Measurements from ENCODE around the gene NCF2.
"Not testable (repeated sequence)": the region's sequence is repeated elsewhere in the genome, so short reads cannot be mapped to it uniquely, and the experiment has no call there.

The NCF2 gene

GRCh38 chr1:183618202-183618601, 27.9 kb upstream of the NCF2 start:
- DNase-seq; in situ Hi-C loops (cut with MboI; ENCODE audit: low pct_unique_long_range_greater_than_20kb, low sequenced_read_pairs): not testable (repeated sequence)

DNA sequence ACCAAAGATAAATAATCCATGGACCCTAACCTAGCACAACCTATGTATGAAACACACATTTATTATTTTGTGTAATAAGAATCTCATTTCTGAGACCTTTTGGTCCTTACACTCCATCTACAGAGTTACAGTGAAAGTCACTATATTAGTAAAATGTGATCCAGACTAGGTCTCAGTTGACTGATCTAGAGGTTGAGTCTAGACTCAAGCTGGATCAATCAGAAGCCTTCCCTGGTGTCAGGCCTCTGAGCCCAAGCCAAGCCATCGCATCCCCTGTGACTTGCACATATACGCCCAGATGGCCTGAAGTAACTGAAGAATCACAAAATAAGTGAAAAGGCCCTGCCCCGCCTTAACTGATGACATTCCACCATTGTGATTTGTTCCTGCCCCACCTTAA, 22.7 kb upstream of the NCF2 start:
- DNase-seq; in situ Hi-C loops (cut with MboI; ENCODE audit: low pct_unique_long_range_greater_than_20kb, low sequenced_read_pairs): not testable (repeated sequence)

- no peak for DNase-seq
- in situ Hi-C loops (cut with MboI; ENCODE audit: low pct_unique_long_range_greater_than_20kb, low sequenced_read_pairs) = no loop called here
These were observed 22.1 kb upstream of the NCF2 start for GRCh38 chr1:183612407-183612806.

GRCh38 chr1:183611021-183611420, 20.8 kb upstream of the NCF2 start:
- in situ Hi-C loops (cut with MboI; ENCODE audit: low pct_unique_long_range_greater_than_20kb, low sequenced_read_pairs) = no loop called here

DNA sequence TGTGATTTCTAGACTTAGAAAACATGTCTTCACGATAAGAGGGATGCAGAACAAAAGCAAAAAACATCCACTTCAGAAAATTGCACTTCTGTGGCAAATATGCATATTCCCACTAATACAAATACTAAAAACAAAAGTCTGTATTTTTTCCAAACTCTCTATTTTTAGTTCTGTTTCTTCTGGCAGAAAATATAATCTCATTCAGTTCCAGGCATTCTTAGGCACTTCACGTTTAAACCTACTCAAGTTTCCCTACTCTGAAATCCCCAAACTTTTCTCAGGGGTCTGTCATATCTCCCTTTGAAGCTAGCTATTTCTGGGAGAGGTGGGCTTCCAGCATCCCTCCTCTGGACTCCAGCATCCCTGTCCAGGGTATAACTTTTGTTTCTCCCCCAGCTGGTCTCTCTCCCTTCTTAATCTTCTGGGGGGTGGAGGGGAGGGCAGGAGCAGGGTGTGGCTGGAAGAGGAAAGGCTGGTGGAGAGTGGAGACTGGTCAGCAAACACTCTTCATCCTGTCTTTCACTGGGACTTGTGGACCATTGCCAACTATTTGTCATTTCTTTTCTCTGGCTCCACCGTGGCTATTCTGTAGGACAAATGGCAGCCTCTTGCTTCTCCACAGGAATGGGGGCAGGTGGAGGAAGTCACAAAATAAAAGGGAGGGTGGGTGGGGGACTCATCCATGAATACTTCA, 19.6 kb upstream of the NCF2 start:
- in situ Hi-C loops (cut with MboI; ENCODE audit: low pct_unique_long_range_greater_than_20kb, low sequenced_read_pairs) = no loop called here
- DNase-seq = no peak

More at GRCh38 chr1:183611021-183611420, 20.8 kb upstream of the NCF2 start:
- DNase-seq = no peak

GRCh38 chr1:183609313-183609712, 19.1 kb upstream of the NCF2 start:
- in situ Hi-C loops (cut with MboI; ENCODE audit: low pct_unique_long_range_greater_than_20kb, low sequenced_read_pairs) = no loop called here
- DNase-seq = peak; percentile 80

DNA sequence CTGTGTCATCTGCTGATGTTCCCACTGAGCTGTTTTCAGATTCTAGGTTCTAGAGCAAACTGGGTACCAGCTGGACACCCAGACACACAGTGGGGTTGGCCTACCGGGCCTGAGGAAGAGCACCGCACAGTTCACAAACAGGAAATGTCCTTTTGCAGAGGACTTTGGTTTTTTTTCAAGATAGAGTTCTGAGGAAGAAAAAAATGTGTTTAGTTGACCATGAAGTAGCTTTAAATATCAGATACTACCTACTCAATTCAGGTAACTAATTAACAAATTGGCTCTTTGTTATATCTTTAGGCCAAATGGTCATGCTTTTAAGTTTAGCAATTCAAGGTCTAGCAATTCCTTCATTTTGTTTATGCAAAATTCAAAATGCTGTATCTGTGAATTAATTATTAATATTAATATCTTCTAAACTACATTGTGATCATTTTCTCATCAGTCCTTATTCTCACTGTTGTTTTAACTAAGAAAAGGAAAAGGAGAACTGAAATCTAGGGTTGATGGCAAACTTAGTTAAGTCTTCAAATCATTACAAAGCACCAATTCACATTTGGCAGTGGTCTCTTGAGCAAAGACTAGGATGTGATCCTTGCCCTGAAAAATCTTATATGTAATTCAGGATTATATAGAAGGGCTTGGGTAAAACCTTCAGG, 17.2 kb upstream of the NCF2 start:
- in situ Hi-C loops (cut with MboI; ENCODE audit: low pct_unique_long_range_greater_than_20kb, low sequenced_read_pairs) = no loop called here
- DNase-seq = no peak

DNA sequence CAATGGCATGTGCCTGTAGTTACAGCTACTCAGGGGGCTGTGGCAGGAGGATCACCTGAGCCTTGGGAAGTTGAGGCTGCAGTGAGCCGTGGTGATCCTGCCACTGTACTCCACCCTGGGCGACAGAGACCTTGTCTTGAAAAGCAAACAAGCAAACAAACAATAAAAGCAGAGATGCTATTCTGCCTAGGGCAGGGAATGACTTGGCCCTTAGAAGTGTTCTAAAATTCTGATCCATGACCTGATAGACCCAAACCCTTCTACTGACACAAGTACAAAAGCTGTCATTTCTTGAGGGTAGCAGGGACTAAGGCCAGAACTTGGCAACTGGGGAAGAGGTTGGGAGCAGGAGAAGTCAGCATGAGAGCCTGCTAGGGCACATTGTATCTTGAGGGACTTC, 15.6 kb upstream of the NCF2 start:
- in situ Hi-C loops (cut with MboI; ENCODE audit: low pct_unique_long_range_greater_than_20kb, low sequenced_read_pairs) = no loop called here

GRCh38 chr1:183604815-183605214, 14.6 kb upstream of the NCF2 start:
- no peak for DNase-seq
- in situ Hi-C loops (cut with MboI; ENCODE audit: low pct_unique_long_range_greater_than_20kb, low sequenced_read_pairs) = no loop called here

More for the DNA sequence above, 15.6 kb upstream of the NCF2 start:
- no peak for DNase-seq

DNA sequence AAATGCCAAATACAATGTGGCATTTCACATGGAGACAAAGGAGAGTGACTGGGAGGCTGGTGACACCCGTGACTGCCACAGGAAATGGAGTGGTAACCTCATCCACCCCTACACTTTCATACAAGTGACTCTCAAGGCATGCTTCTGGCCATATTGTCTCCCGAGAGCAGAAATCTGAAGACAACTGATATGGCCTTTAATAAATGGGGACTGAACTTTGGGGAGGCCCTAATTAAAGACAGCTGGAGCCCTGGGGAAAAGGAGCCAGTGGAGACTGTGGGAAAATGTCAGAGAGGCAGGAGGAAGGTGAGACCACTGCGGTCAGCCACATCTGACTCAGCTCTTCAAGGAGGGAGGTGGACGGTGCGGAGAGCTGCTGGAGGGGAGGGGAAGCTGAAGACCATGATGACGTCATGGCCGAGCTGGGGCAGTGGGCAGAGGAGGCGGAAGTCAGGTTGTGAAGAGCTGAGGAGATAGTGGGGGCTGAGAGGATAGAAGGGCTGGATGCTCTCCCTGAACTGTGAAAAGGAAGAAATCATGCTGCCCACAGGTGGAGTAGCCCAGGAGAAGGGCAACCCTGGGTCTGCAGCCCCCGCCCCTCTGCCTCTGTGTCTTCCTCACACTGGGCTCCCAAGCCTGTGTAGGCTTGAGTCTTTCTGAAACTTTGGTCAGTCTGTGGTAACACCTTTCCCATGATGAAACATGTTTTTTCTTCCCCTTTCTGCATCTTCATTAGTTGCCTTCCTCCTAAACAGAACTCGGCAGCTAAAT, 14.0 kb upstream of the NCF2 start:
- DNase-seq = peak; percentile 70
- in situ Hi-C loops (cut with MboI; ENCODE audit: low pct_unique_long_range_greater_than_20kb, low sequenced_read_pairs) = no loop called here

DNA sequence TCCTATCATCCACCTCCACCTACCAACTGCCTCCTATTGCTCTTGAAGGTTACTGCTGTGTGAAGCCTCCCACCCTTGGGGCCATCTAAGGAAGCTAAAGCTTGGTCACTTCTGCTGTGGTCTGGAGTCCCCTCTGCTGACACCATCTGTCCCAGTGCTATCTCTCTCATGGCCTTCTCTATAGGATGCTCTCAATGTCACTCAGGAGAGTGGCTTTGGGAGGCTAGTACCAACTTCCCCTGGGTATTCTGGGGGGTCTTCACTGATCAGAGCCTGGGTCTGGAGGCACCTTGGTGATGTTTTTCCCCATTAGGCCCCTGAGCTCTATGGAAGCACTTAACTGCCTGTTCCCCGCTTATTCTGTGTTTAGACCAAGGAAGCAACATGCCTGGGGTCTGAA, 12.3 kb upstream of the NCF2 start:
- DNase-seq = no peak
- in situ Hi-C loops (cut with MboI; ENCODE audit: low pct_unique_long_range_greater_than_20kb, low sequenced_read_pairs) = no loop called here

- in situ Hi-C loops (cut with MboI; ENCODE audit: low pct_unique_long_range_greater_than_20kb, low sequenced_read_pairs) = no loop called here
- no peak for DNase-seq
These were observed 10.4 kb upstream of the NCF2 start for GRCh38 chr1:183600634-183601033.

DNA sequence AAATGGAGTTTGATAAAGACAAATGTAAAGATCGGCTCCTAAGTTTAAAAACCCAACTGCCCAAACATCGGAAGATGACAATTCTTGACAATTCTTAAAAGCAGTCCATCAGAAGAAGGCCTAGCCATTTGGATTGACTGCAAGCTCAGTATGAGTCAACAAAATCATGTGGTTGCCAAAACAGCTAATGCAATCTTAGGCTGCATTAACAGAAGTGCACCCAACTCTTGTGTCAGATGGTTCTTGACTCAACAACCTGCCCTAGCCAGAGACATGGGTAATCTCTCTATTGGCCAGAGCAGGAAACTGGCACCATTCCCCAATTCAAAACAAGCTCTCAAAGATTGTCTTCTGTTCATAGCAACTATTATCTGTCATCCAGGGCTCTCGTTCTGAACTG, 9.9 kb upstream of the NCF2 start:
- in situ Hi-C loops (cut with MboI; ENCODE audit: low pct_unique_long_range_greater_than_20kb, low sequenced_read_pairs) = no loop called here

GRCh38 chr1:183598386-183598785, 8.1 kb upstream of the NCF2 start:
- no peak for DNase-seq
- in situ Hi-C loops (cut with MboI; ENCODE audit: low pct_unique_long_range_greater_than_20kb, low sequenced_read_pairs) = no loop called here

More for the DNA sequence above, 9.9 kb upstream of the NCF2 start:
- DNase-seq = no peak

DNA sequence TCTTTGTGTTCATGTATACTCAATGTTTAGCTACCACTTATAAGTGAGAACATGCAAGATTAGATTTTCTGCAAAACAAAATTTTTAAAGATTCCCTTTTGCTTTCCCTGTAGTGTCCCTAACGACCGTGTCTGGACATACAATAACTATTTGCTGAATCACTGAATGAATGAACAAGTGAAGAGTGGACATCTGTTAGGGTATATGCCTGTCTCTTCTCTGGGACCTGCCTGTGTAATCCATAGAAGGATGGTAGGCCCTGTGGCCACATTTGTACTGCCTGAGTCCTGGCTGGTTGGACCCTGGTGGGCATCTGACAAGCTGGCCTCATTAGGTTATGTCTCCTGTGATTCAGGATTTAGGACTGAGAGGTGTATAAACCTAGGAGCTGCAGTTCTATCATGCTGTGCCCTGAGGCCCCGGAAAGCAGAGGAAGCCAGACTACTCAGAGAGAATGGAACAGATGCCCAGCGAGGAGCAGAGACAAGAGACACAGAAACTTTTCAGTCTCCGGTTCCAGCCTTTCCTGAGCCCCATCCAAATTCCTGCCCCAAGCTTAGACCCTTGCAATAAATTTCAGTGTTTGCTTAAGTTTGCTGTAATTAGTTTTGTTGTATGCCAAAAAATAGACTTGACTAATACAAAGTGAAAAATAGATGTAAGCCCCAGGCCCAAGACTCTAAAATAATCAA, 7.5 kb upstream of the NCF2 start:
- no peak for DNase-seq
- in situ Hi-C loops (cut with MboI; ENCODE audit: low pct_unique_long_range_greater_than_20kb, low sequenced_read_pairs) = no loop called here

GRCh38 chr1:183596500-183596899, 6.2 kb upstream of the NCF2 start:
- in situ Hi-C loops (cut with MboI; ENCODE audit: low pct_unique_long_range_greater_than_20kb, low sequenced_read_pairs) = no loop called here
- no peak for DNase-seq

DNA sequence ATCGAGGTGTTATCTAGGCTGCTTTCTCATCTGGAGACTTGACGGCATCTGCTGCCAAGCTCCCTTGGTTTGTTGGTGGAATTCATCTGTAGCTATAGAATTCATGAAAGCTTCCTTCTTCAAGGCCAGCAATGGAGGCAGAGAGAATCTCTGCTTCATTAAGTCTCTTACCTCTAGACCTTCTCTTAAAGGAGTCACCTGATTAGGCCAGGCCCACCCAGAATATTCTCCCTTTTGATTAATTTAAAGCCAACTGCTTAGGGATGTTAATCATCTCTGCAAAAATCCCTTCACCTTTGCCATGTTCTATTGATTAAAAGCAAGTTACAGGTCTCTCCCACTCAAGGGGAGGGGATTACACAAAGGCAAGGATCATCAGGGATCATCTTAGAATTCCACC, 5.3 kb upstream of the NCF2 start:
- no peak for DNase-seq
- in situ Hi-C loops (cut with MboI; ENCODE audit: low pct_unique_long_range_greater_than_20kb, low sequenced_read_pairs) = no loop called here

GRCh38 chr1:183593356-183593755, 3.1 kb upstream of the NCF2 start:
- in situ Hi-C loops (cut with MboI; ENCODE audit: low pct_unique_long_range_greater_than_20kb, low sequenced_read_pairs) = no loop called here
- DNase-seq = peak; percentile 55

- no peak for DNase-seq
- in situ Hi-C loops (cut with MboI; ENCODE audit: low pct_unique_long_range_greater_than_20kb, low sequenced_read_pairs) = no loop called here
These were observed 2.5 kb upstream of the NCF2 start for GRCh38 chr1:183592733-183593132.

DNA sequence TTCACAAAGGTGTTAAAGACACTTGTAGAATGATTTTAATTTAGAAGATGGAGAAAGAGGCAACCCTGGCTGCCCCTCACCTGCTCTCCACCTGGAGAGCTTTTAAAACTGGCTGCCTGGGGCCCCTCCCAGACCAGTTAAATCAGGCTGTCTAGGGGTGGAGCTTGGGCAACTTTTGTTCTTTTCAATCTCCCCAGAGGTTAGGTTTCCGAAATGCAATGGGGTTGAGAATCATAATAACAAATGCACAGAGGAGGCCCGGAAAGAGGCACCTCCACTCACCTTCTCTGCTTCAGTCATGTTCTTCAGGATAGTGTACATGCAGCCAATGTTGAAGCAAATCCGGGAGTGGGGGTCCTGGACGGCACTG, 400 bp downstream of the NCF2 start:
- in situ Hi-C loops (cut with MboI; ENCODE audit: low pct_unique_long_range_greater_than_20kb, low sequenced_read_pairs) = no loop called here
- DNase-seq = no peak

Data from KBM-7 (cell line).